ENCODE measurements around the gene BRICD5.

Gene BRICD5

DNA sequence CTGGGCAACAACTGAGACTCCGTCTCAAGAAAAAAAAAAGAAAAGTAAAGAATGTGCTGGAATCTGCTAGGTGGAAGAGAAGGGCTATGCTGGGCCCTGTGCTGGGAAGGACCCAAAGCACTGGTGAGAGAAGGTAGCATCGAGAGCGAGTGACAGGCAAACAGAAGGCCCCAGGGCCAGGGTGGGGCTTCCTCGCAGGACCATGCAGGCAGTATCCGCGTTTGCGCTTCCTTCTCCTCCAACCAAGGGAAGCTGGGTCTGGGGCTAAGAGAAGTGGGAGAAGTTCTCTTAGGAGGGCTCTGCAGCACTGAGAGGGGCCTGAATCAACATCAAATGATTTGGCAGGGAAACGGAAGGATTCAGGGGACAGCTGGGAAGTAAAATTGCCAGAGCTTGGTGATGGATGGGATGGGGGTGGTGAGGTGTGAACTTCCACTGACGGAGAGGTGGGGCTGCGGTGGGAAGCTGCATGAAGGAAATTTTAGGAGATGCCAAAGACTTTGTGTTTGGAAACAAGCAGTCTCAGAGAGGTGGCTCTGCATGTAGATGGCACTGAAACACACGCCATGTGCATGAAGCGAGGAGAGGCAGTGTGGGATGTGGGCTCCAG, 46.0 kb upstream of the BRICD5 start:
- ATAC-seq (ENCODE audit: insufficient read depth, low read depth) (no peak), DNase-seq (no peak)
- Histone ChIP-seq H3K4me3 (ENCODE audit: low read depth in 1 of 2, low read length in 2 of 2) (no peak overlapping the region), H3K9me3 (ENCODE audit: insufficient read depth, low read length, severe bottlenecking) (no peaks in the 10 kb centered on the region), H4K20me1 (ENCODE audit: insufficient read depth, low read length) (peaks cover 45% of the 10 kb centered on the region), H2AFZ (ENCODE audit: low read depth, low read length) (no peak overlapping the region), H3K36me3 (ENCODE audit: insufficient read depth, low read length) (peaks cover 98% of the 10 kb centered on the region), H3K9ac (ENCODE audit: low read depth, low read length) (no peak overlapping the region), H3K27me3 (ENCODE audit: insufficient read depth, low read length, poor library complexity) (no peaks in the 10 kb centered on the region), H3K4me2 (ENCODE audit: insufficient read depth, low read length) (no peak overlapping the region), H3K4me1 (ENCODE audit: insufficient read depth, low read length) (no peaks in the 10 kb centered on the region), H3K79me2 (ENCODE audit: insufficient read depth, low read length) (peaks cover 45% of the 10 kb centered on the region), H3K27ac (ENCODE audit: low read length) (no peak overlapping the region)
- no peak for TF ChIP-seq CTCF (IDR thresholded peaks at IDR 0.05; ENCODE audit: borderline replicate concordance, extremely low read depth, low read length, poor library complexity, severe bottlenecking)
- no peak for TF ChIP-seq EZH2 (IDR thresholded peaks at IDR 0.05; ENCODE audit: borderline replicate concordance, low read depth, low read length, severe bottlenecking)

GRCh38 chr16:2253293-2253692, 42.6 kb upstream of the BRICD5 start:
- Histone ChIP-seq H3K27ac (ENCODE audit: low read length) (no peak overlapping the region), H2AFZ (ENCODE audit: low read depth, low read length) (no peak overlapping the region), H3K9me3 (ENCODE audit: insufficient read depth, low read length, severe bottlenecking) (no peaks in the 10 kb centered on the region), H4K20me1 (ENCODE audit: insufficient read depth, low read length) (peaks cover 37% of the 10 kb centered on the region), H3K27me3 (ENCODE audit: insufficient read depth, low read length, poor library complexity) (no peaks in the 10 kb centered on the region), H3K79me2 (ENCODE audit: insufficient read depth, low read length) (peaks cover 21% of the 10 kb centered on the region), H3K4me3 (ENCODE audit: low read depth in 1 of 2, low read length in 2 of 2) (no peak overlapping the region), H3K4me1 (ENCODE audit: insufficient read depth, low read length) (no peaks in the 10 kb centered on the region), H3K4me2 (ENCODE audit: insufficient read depth, low read length) (no peak overlapping the region), H3K36me3 (ENCODE audit: insufficient read depth, low read length) (peaks cover 81% of the 10 kb centered on the region), H3K9ac (ENCODE audit: low read depth, low read length) (no peak overlapping the region)
- ATAC-seq (ENCODE audit: insufficient read depth, low read depth) (no peak), DNase-seq (no peak)
- TF ChIP-seq CTCF (IDR thresholded peaks at IDR 0.05; ENCODE audit: borderline replicate concordance, extremely low read depth, low read length, poor library complexity, severe bottlenecking) = no peak
- no peak for TF ChIP-seq EZH2 (IDR thresholded peaks at IDR 0.05; ENCODE audit: borderline replicate concordance, low read depth, low read length, severe bottlenecking)

GRCh38 chr16:2252806-2253148, 42.1 kb upstream of the BRICD5 start:
- H3K9me3 ChIP-seq (ENCODE audit: insufficient read depth, low read length, severe bottlenecking) = no peaks in the 10 kb centered on the region
- TF ChIP-seq CTCF (IDR thresholded peaks at IDR 0.05; ENCODE audit: borderline replicate concordance, extremely low read depth, low read length, poor library complexity, severe bottlenecking) = no peak
- no peak for TF ChIP-seq EZH2 (IDR thresholded peaks at IDR 0.05; ENCODE audit: borderline replicate concordance, low read depth, low read length, severe bottlenecking)
- no peak overlapping the region for H2AFZ ChIP-seq (ENCODE audit: low read depth, low read length)
- no peak for DNase-seq
- H3K9ac ChIP-seq (ENCODE audit: low read depth, low read length) = no peak overlapping the region
- H3K27me3 ChIP-seq (ENCODE audit: insufficient read depth, low read length, poor library complexity) = no peaks in the 10 kb centered on the region
- no peak for ATAC-seq (ENCODE audit: insufficient read depth, low read depth)
- H3K36me3 ChIP-seq (ENCODE audit: insufficient read depth, low read length) = peaks cover 79% of the 10 kb centered on the region
- H3K4me3 ChIP-seq (ENCODE audit: low read depth in 1 of 2, low read length in 2 of 2) = no peak overlapping the region
- peaks cover 17% of the 10 kb centered on the region for H3K79me2 ChIP-seq (ENCODE audit: insufficient read depth, low read length)
- H3K4me2 ChIP-seq (ENCODE audit: insufficient read depth, low read length) = no peak overlapping the region
- no peaks in the 10 kb centered on the region for H3K4me1 ChIP-seq (ENCODE audit: insufficient read depth, low read length)
- no peak overlapping the region for H3K27ac ChIP-seq (ENCODE audit: low read length)
- H4K20me1 ChIP-seq (ENCODE audit: insufficient read depth, low read length) = peaks cover 35% of the 10 kb centered on the region
